Measurements from ENCODE around the gene CNTN4. TPM values are rescaled to one million over a fixed set of nuclear protein-coding genes. Genes with fewer than 3 reads are reported as not detected.

CNTN4 gene
- total RNA-seq, 1 donor from 2014 or later: 16.5 TPM

DNA sequence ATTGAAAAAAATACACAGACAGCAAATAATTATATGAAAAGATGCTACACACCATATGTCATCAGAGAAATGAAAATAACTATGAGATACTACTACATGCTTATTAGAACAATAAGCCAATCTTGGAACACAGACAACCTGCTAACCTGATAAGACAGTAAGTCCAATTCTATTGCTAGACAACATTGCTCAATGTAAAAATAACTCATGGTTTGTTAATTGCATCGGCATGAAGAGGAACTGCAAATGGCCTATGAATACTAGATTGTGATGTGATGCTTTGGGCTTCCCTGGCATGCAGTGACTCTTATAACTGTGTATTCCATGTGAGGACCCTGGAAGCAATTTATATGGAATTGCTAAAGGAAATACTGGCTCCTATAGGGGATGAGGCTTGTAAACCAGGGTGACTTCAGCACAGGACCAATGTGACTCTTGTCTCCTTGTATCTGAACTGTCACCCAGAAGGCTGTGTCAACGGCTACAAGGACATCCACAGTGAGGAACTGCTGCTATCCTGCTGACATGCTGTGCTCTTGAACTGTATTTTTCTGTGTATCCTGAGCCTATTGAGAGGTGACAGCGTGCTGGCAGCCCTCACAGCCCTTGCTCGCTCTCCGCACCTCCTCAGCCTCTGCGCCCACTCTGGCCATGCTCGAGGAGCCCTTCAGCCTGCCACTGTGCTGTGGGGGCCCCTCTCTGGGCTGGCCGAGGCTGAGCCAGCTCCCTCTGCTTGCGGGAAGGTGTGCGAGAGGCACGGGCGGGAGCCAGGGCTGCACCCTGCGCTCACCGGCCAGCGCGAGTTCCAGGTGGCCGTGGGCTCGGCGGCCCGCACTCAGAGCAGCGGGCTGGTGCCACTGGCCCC lies 385.7 kb downstream of the CNTN4 start:
- H3K4me3 ChIP-seq (ENCODE audit: low read depth, low read length): no peak overlapping the region
- H3K27me3 ChIP-seq (ENCODE audit: control insufficient read depth, insufficient read depth, low read length): no peaks in the 10 kb centered on the region
- H3K36me3 ChIP-seq (ENCODE audit: control insufficient read depth, insufficient read depth, low read length): no peaks in the 10 kb centered on the region
- no peak for DNase-seq (ENCODE audit: low read depth)
- TF ChIP-seq, protein P1, sequence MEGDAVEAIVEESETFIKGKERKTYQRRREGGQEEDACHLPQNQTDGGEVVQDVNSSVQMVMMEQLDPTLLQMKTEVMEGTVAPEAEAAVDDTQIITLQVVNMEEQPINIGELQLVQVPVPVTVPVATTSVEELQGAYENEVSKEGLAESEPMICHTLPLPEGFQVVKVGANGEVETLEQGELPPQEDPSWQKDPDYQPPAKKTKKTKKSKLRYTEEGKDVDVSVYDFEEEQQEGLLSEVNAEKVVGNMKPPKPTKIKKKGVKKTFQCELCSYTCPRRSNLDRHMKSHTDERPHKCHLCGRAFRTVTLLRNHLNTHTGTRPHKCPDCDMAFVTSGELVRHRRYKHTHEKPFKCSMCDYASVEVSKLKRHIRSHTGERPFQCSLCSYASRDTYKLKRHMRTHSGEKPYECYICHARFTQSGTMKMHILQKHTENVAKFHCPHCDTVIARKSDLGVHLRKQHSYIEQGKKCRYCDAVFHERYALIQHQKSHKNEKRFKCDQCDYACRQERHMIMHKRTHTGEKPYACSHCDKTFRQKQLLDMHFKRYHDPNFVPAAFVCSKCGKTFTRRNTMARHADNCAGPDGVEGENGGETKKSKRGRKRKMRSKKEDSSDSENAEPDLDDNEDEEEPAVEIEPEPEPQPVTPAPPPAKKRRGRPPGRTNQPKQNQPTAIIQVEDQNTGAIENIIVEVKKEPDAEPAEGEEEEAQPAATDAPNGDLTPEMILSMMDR (IDR thresholded peaks at IDR 0.05; ENCODE audit: insufficient read depth, low read length, poor library complexity, severe bottlenecking): no peak

DNA sequence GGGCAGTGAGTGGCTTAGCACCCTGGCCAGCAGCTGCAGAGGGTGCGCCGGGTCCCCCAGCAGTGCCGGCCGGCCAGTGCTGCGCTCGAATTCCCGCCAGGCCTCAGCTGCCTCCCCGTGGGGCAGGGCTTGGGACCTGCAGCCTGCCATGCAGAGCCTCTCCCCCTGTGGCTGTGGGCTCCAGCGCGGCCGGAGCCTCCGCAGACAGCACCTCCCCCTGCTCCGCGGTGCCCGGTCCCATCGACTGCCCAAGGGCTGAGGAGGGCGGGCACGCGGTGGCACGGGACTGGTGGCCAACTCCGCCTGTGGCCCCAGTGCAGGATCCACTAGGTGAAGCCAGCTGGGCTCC lies 386.3 kb downstream of the CNTN4 start:
- TF ChIP-seq, protein P1 (IDR thresholded peaks at IDR 0.05; ENCODE audit: insufficient read depth, low read length, poor library complexity, severe bottlenecking): no peak
- Histone ChIP-seq H3K27me3 (ENCODE audit: control insufficient read depth, insufficient read depth, low read length) (no peaks in the 10 kb centered on the region), H3K4me3 (ENCODE audit: low read depth, low read length) (no peak overlapping the region), H3K36me3 (ENCODE audit: control insufficient read depth, insufficient read depth, low read length) (no peaks in the 10 kb centered on the region)
- no peak for DNase-seq (ENCODE audit: low read depth)

DNA sequence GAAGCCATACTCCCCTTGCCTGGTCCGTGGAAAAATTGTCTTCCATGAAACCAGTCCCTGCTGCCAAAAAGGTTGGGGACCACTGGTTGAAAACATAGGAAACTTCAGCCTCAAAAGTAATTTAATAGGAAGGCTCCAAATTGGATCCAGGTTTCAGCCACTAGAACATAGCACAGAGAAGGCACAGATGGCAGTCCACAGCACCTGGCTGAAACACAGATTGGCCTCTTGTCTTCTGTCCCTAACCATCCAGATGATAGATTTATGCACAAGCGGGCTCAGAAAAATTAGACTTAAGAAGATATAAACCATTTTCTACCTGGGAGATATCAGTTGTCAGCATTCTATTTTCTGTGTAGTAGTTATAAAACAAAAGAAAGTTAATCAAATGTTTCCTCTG lies 397.1 kb downstream of the CNTN4 start:
- no peaks in the 10 kb centered on the region for H3K36me3 ChIP-seq (ENCODE audit: control insufficient read depth, insufficient read depth, low read length)
- TF ChIP-seq, protein P1 (IDR thresholded peaks at IDR 0.05; ENCODE audit: insufficient read depth, low read length, poor library complexity, severe bottlenecking): no peak
- no peak overlapping the region for H3K4me3 ChIP-seq (ENCODE audit: low read depth, low read length)
- no peak for DNase-seq (ENCODE audit: low read depth)
- H3K27me3 ChIP-seq (ENCODE audit: control insufficient read depth, insufficient read depth, low read length): no peaks in the 10 kb centered on the region

DNA sequence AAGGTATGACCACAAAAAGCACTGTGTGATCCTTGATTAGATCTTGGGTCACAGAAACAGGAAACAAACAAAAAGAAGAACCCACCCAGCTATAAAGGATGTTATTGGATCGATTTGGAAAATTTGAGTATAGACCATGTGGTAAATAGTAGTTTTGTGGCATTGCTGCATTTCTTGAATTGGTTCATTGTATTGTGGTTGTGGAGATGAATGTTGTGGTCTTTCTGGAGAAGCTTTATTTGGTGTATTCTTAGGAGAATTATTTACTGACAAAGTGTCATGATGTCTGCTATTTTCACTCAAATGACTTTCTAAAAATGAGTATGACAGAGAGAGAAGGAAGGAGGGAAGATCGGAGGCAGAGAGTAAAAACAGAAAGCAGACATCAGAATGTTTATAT lies 406.2 kb downstream of the CNTN4 start:
- TF ChIP-seq, protein P1 (IDR thresholded peaks at IDR 0.05; ENCODE audit: insufficient read depth, low read length, poor library complexity, severe bottlenecking): no peak
- DNase-seq (ENCODE audit: low read depth): no peak
- no peak overlapping the region for H3K4me3 ChIP-seq (ENCODE audit: low read depth, low read length)
- no peaks in the 10 kb centered on the region for H3K36me3 ChIP-seq (ENCODE audit: control insufficient read depth, insufficient read depth, low read length)
- H3K27me3 ChIP-seq (ENCODE audit: control insufficient read depth, insufficient read depth, low read length): no peaks in the 10 kb centered on the region

DNA sequence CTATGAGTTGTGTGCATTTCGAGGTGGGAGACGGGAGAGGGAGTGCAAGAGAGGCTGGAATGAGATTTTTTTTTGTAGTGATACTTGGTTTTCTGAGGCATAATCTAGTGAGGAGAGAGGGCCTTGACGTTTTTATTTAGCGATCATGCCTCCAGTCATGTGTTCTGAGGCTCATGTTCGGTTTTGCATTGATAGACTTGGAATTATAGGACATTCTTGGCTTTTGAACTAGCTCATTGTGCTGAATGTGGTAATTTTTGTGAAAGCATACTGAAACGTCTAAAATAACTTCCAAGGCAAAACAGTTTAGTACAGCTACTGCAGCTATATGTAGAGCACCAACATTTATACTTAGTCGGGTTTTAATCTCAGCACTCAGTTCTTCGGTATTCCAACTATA lies 408.1 kb downstream of the CNTN4 start:
- TF ChIP-seq, protein P1 (IDR thresholded peaks at IDR 0.05; ENCODE audit: insufficient read depth, low read length, poor library complexity, severe bottlenecking): no peak
- no peaks in the 10 kb centered on the region for H3K27me3 ChIP-seq (ENCODE audit: control insufficient read depth, insufficient read depth, low read length)
- H3K36me3 ChIP-seq (ENCODE audit: control insufficient read depth, insufficient read depth, low read length): no peaks in the 10 kb centered on the region
- DNase-seq (ENCODE audit: low read depth): no peak
- H3K4me3 ChIP-seq (ENCODE audit: low read depth, low read length): no peak overlapping the region

Measured in kidney epithelial cell (primary cell).